Measurements from ENCODE around the gene VAMP5. TPM values are rescaled to one million over a fixed set of nuclear protein-coding genes. Genes with fewer than 3 reads are reported as not detected.
A peak's percentile ranks its signal among the peaks of the same experiment; 100 is the strongest.

The VAMP5 gene
- total and polyA plus RNA-seq, 10 of the 15 experiments (the other 5 are each of a cell fraction or from before 2014, with no cell fraction given) = 3.8 to 52.7 (median 24.1) TPM

DNA sequence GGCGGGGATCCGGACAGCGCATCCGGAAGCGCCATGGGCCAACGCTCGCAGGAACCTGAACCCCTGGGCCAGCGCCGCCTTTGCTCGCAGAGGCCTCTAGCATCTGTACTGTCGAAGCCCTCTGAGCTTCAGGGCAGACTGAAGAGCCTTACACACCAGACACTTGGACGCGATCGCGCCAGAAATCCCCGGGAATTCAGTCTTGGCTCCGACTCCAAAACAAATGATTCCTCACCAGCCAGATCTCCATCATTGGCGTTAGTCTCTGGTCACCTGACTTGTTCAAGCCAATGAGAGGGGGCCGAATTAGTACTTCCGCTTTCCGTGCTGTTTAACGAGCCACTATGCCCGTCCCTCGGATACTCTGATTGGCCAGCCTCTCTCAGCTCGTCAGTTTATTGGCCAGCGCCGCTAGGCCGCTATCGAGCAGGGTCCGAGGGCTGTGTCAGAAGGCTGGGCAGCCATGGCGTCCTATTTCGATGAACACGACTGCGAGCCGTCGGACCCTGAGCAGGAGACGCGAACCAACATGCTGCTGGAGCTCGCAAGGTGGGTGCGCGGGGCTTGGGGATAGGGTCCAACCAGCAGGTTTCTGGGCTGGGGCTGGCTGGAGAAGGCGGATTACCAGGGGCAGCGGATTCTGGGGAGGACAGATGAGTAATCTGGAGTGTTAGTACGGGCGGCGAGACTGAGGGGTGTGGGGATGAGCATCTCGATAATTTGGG lies 11.2 kb downstream of the VAMP5 start, which contains the start of gene RNF181 (continued):
- TF ChIP-seq BHLHE40 (IDR thresholded peaks at IDR 0.05; ENCODE audit: borderline replicate concordance in 1 of 2, low read depth in 2 of 2, low read length in 1 of 2) = peak; percentile 24 to 43; a peak in 1 of 4 replicates
- peak; percentile 87; the same call in 1 of the 2 replicates for TF ChIP-seq CHD2 (IDR thresholded peaks at IDR 0.05; ENCODE audit: borderline replicate concordance, low read depth, low read length)
- TF ChIP-seq ETV6 (conservative IDR thresholded peaks at IDR 0.05 in 1 of 2, IDR thresholded peaks at IDR 0.05 in 1 of 2; ENCODE audit: borderline replicate concordance in 1 of 2, low read depth in 1 of 2) = no peak
- 0 out of 2 replicates have a peak, but pooled peaks have one; percentile 8 for TF ChIP-seq BACH1 (IDR thresholded peaks at IDR 0.05; ENCODE audit: borderline replicate concordance)
- no peak for TF ChIP-seq PAX8 (IDR thresholded peaks at IDR 0.05)
- TF ChIP-seq NFYA (IDR thresholded peaks at IDR 0.05; ENCODE audit: borderline replicate concordance, low read depth, low read length) = peak; percentile 23; the same call in 1 of the 2 replicates
- TF ChIP-seq, protein P1, sequence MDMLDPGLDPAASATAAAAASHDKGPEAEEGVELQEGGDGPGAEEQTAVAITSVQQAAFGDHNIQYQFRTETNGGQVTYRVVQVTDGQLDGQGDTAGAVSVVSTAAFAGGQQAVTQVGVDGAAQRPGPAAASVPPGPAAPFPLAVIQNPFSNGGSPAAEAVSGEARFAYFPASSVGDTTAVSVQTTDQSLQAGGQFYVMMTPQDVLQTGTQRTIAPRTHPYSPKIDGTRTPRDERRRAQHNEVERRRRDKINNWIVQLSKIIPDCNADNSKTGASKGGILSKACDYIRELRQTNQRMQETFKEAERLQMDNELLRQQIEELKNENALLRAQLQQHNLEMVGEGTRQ (IDR thresholded peaks at IDR 0.05; ENCODE audit: borderline replicate concordance, low read depth, low read length) = peak; percentile 80
- TF ChIP-seq SMAD5 (IDR thresholded peaks at IDR 0.05; ENCODE audit: low read depth) = 0 out of 2 replicates have a peak, but pooled peaks have one; percentile 48
- peak; percentile 42; the same call in 1 of the 2 replicates for TF ChIP-seq LARP7 (IDR thresholded peaks at IDR 0.05)
- TF ChIP-seq RFX5 (IDR thresholded peaks at IDR 0.05; ENCODE audit: low read depth, low read length) = peak; percentile 87
- peak; percentile 84 for TF ChIP-seq POLR2AphosphoS2 (IDR thresholded peaks at IDR 0.05; ENCODE audit: low read depth, low read length)
- TF ChIP-seq FOS (IDR thresholded peaks at IDR 0.05; ENCODE audit: borderline replicate concordance, extremely low read depth, insufficient read length) = peak; percentile 83
- TF ChIP-seq, protein P2, sequence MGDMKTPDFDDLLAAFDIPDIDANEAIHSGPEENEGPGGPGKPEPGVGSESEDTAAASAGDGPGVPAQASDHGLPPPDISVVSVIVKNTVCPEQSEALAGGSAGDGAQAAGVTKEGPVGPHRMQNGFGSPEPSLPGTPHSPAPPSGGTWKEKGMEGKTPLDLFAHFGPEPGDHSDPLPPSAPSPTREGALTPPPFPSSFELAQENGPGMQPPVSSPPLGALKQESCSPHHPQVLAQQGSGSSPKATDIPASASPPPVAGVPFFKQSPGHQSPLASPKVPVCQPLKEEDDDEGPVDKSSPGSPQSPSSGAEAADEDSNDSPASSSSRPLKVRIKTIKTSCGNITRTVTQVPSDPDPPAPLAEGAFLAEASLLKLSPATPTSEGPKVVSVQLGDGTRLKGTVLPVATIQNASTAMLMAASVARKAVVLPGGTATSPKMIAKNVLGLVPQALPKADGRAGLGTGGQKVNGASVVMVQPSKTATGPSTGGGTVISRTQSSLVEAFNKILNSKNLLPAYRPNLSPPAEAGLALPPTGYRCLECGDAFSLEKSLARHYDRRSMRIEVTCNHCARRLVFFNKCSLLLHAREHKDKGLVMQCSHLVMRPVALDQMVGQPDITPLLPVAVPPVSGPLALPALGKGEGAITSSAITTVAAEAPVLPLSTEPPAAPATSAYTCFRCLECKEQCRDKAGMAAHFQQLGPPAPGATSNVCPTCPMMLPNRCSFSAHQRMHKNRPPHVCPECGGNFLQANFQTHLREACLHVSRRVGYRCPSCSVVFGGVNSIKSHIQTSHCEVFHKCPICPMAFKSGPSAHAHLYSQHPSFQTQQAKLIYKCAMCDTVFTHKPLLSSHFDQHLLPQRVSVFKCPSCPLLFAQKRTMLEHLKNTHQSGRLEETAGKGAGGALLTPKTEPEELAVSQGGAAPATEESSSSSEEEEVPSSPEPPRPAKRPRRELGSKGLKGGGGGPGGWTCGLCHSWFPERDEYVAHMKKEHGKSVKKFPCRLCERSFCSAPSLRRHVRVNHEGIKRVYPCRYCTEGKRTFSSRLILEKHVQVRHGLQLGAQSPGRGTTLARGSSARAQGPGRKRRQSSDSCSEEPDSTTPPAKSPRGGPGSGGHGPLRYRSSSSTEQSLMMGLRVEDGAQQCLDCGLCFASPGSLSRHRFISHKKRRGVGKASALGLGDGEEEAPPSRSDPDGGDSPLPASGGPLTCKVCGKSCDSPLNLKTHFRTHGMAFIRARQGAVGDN (IDR thresholded peaks at IDR 0.05) = peak; percentile 25; the same call in 1 of the 2 replicates
- TF ChIP-seq, protein P3, sequence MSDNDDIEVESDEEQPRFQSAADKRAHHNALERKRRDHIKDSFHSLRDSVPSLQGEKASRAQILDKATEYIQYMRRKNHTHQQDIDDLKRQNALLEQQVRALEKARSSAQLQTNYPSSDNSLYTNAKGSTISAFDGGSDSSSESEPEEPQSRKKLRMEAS (IDR thresholded peaks at IDR 0.05; ENCODE audit: low read depth, low read length) = peak; percentile 63
- TF ChIP-seq, protein P4, sequence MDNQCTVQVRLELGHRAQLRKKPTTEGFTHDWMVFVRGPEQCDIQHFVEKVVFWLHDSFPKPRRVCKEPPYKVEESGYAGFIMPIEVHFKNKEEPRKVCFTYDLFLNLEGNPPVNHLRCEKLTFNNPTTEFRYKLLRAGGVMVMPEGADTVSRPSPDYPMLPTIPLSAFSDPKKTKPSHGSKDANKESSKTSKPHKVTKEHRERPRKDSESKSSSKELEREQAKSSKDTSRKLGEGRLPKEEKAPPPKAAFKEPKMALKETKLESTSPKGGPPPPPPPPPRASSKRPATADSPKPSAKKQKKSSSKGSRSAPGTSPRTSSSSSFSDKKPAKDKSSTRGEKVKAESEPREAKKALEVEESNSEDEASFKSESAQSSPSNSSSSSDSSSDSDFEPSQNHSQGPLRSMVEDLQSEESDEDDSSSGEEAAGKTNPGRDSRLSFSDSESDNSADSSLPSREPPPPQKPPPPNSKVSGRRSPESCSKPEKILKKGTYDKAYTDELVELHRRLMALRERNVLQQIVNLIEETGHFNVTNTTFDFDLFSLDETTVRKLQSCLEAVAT (IDR thresholded peaks at IDR 0.05) = peak; percentile 71; the same call in 1 of the 2 replicates
- TF ChIP-seq NFXL1 (IDR thresholded peaks at IDR 0.05; ENCODE audit: borderline replicate concordance) = no peak
- peak; percentile 95 for TF ChIP-seq RAD51 (IDR thresholded peaks at IDR 0.05)
- TF ChIP-seq IKZF2 (IDR thresholded peaks at IDR 0.05) = peak; percentile 63 to 64; a peak in 3 of 4 replicates
- peak; percentile 61; the same call in 1 of the 2 replicates for TF ChIP-seq SPI1 (IDR thresholded peaks at IDR 0.05; ENCODE audit: borderline replicate concordance, insufficient read depth, low read depth, low read length)
- no peak for TF ChIP-seq SIX5 (IDR thresholded peaks at IDR 0.05; ENCODE audit: low read depth, low read length, severe bottlenecking)

Data from GM12878 (cell line).